ENCODE measurements around the gene AUH. TPM values are rescaled to one million over a fixed set of nuclear protein-coding genes. Genes with fewer than 3 reads are reported as not detected.

AUH gene
- total RNA-seq, 4 donors from 2014 or later, result 17.1 to 28.2 (median 20.8) TPM

DNA sequence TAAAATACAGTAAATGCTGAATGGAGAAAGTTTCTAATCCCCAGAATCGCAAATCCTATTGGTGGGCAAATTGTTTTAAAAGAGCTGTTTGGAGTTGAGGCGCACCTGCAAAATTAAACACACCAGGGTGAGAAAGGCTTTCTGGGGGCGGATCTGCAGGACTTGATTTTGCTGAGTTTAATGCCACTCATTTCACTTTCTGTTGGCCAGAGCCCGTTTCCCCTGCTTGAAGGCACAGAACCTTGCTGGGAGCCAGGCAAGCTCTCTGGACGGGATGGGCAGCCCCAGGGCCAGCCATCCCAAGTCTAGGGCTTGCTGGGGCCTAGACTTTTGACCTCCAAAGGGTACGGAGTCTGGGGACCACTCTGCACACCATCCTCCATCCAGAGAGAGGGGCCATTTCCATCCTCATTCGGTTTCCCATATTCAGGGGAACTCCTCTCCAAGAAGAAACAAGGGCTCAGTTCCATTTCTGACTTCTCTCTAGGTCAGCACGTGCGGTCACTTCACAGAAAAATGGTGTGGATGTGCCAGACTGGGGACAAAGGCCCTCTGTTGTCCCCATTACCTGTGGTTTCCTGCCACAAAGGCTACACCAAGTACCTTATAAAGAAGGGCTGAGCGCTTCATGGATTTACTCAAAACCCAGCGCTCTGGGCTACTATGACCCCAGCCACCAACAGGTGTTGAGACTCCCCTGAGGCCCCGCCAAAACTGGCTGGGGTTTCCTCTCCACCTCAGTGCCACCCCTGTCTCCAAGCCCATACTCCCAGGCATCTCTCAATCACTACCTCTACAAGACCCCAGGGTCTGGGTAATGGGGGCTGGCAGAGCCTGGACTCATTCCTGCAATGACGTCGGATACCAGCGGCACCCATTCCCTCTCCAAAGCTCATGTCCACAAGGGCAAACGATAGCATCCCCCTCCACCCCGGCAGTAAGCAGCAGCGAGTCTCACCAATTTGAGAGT, 170.0 kb downstream of the AUH start:
- in situ Hi-C loops (cut with MboI; ENCODE audit: low sequenced_read_pairs in 4 of 4) (loop anchor here in 3 of 4 donors (10.0 to 25.0 kb wide), 6 partner anchors 87 to 277 kb away; partner anchors contain the start of gene NFIL3 (in 1 of the 3)), intact Hi-C loops (cut with DNase I; ENCODE audit: low total_unique reads) (loop anchor here (2.0 to 10.0 kb wide), 7 partner anchors 73 to 1877 kb away; partner anchors contain the start of genes AUH, CKS2, GADD45G and SECISBP2)
- H3K4me1 ChIP-seq, result peaks cover 45 to 55% of the 10 kb centered on the region in 2 donors
- H3K27me3 ChIP-seq, result no peaks in the 10 kb centered on the region
- no peaks in the 10 kb centered on the region for H3K36me3 ChIP-seq
- H3K27ac ChIP-seq, result peak overlapping the region; percentile 97 to 100 (median 99)
- ATAC-seq (peak; percentile 1 to 2), DNase-seq (peak in 1 of 2 donors; percentile 43)
- TF ChIP-seq POLR2A (IDR thresholded peaks at IDR 0.05) (no peak), CTCF (IDR thresholded peaks at IDR 0.05 in 4 of 5, conservative IDR thresholded peaks at IDR 0.05 in 1 of 5) (no peak)
- H3K9me3 ChIP-seq, result no peaks in the 10 kb centered on the region
- H3K4me3 ChIP-seq, result peak overlapping the region in 2 of 4 donors; percentile 31 to 62

DNA sequence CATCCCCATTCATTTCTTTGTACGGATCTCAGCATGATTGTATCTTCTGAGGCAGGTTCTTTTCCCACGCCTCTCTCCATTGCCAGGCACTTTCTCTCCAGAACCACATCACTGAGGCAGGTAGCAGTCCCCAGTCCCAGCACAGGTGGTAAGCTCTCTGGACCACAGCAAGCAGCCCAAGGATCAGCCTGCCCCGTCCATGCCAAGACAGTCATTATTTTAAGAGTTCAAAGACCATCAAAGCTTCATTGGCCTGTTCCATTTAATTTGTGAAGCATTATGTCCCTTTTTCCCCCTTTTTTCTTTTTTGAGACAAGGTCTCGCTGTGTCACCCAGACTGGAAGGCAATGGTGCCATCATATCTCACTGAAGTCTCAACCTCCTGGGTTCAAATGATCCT, 171.7 kb downstream of the AUH start:
- H3K27me3 ChIP-seq, result no peaks in the 10 kb centered on the region
- H3K4me3 ChIP-seq, result no peak overlapping the region
- no peak for TF ChIP-seq POLR2A (IDR thresholded peaks at IDR 0.05)
- TF ChIP-seq CTCF (IDR thresholded peaks at IDR 0.05 in 4 of 5, conservative IDR thresholded peaks at IDR 0.05 in 1 of 5), result no peak
- peaks cover 31 to 39% of the 10 kb centered on the region in 2 donors for H3K4me1 ChIP-seq
- H3K36me3 ChIP-seq, result no peaks in the 10 kb centered on the region
- in situ Hi-C loops (cut with MboI; ENCODE audit: low sequenced_read_pairs in 4 of 4) (loop anchor here in 3 of 4 donors (10.0 to 25.0 kb wide), 6 partner anchors 85 to 275 kb away; partner anchors contain the start of gene NFIL3 (in 1 of the 3)), intact Hi-C loops (cut with DNase I; ENCODE audit: low total_unique reads) (loop anchor here (5.0 to 10.0 kb wide), 6 partner anchors 112 to 1875 kb away; partner anchors contain the start of genes AUH, CKS2, GADD45G and SECISBP2)
- DNase-seq (no peak), ATAC-seq (no peak)
- H3K9me3 ChIP-seq, result no peaks in the 10 kb centered on the region
- H3K27ac ChIP-seq, result no peak overlapping the region

GRCh38 chr9:91188719-91189590, 172.8 kb downstream of the AUH start:
- Histone ChIP-seq H3K36me3 (no peaks in the 10 kb centered on the region), H3K27me3 (no peaks in the 10 kb centered on the region), H3K27ac (no peak overlapping the region), H3K4me3 (no peak overlapping the region), H3K4me1 (peaks cover 20 to 28% of the 10 kb centered on the region in 2 donors), H3K9me3 (no peaks in the 10 kb centered on the region)
- no peak for TF ChIP-seq POLR2A (IDR thresholded peaks at IDR 0.05)
- TF ChIP-seq CTCF (IDR thresholded peaks at IDR 0.05 in 4 of 5, conservative IDR thresholded peaks at IDR 0.05 in 1 of 5), result no peak
- DNase-seq, result no peak
- intact Hi-C loops (cut with DNase I; ENCODE audit: low total_unique reads), result no loop called here
- in situ Hi-C loops (cut with MboI; ENCODE audit: low sequenced_read_pairs in 4 of 4), result loop anchor here in 1 of 4 donors (25.0 kb wide), 1 partner anchor 127 kb away; no protein-coding TSS in a partner anchor
- ATAC-seq, result no peak

GRCh38 chr9:91187965-91188344, 173.8 kb downstream of the AUH start:
- intact Hi-C loops (cut with DNase I; ENCODE audit: low total_unique reads), result no loop called here
- Histone ChIP-seq H3K9me3 (no peaks in the 10 kb centered on the region), H3K27ac (peak overlapping the region in 2 of 4 donors; percentile 40 to 58), H3K4me1 (peaks cover 15 to 26% of the 10 kb centered on the region in 2 donors), H3K4me3 (no peak overlapping the region), H3K27me3 (no peaks in the 10 kb centered on the region), H3K36me3 (no peaks in the 10 kb centered on the region)
- in situ Hi-C loops (cut with MboI; ENCODE audit: low sequenced_read_pairs in 4 of 4), result loop anchor here in 1 of 4 donors (25.0 kb wide), 1 partner anchor 126 kb away; no protein-coding TSS in a partner anchor
- TF ChIP-seq CTCF (IDR thresholded peaks at IDR 0.05 in 4 of 5, conservative IDR thresholded peaks at IDR 0.05 in 1 of 5) (no peak), POLR2A (IDR thresholded peaks at IDR 0.05) (no peak)
- DNase-seq (no peak), ATAC-seq (no peak)
